ENCODE data around the gene EVPL. TPM values are rescaled to one million over a fixed set of nuclear protein-coding genes. Genes with fewer than 3 reads are reported as not detected.
"Not testable (repeated sequence)": the region's sequence is repeated elsewhere in the genome, so short reads cannot be mapped to it uniquely, and the experiment has no call there.

EVPL gene
- total RNA-seq, 1 donor from 2014 or later: 46.8 TPM

DNA sequence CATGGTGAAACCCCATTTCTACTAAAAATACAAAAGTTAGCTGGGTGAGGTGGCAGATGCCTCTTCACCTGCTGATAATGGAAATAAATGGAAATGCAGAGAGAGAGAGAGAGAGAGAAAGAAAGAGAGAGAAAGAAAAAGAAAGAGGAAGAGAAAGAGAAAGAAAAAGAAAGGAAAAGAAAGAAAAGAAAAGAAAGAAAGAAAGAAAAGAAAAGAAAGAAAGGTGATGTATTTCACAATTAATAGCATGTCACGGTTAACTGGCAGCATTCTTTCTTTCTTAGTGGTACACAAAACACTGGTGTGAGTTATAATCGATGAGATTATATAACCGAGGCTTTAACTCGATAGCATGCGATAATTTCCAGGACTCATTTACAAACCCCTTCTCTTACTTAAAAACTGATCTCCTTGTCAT is 51.3 kb downstream of the EVPL start:
- no peaks in the 10 kb centered on the region for H3K27me3 ChIP-seq
- DNase-seq: no peak
- peaks cover 39% of the 10 kb centered on the region for H3K4me1 ChIP-seq
- H3K9me3 ChIP-seq: no peaks in the 10 kb centered on the region
- TF ChIP-seq, protein P1, sequence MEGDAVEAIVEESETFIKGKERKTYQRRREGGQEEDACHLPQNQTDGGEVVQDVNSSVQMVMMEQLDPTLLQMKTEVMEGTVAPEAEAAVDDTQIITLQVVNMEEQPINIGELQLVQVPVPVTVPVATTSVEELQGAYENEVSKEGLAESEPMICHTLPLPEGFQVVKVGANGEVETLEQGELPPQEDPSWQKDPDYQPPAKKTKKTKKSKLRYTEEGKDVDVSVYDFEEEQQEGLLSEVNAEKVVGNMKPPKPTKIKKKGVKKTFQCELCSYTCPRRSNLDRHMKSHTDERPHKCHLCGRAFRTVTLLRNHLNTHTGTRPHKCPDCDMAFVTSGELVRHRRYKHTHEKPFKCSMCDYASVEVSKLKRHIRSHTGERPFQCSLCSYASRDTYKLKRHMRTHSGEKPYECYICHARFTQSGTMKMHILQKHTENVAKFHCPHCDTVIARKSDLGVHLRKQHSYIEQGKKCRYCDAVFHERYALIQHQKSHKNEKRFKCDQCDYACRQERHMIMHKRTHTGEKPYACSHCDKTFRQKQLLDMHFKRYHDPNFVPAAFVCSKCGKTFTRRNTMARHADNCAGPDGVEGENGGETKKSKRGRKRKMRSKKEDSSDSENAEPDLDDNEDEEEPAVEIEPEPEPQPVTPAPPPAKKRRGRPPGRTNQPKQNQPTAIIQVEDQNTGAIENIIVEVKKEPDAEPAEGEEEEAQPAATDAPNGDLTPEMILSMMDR (IDR thresholded peaks at IDR 0.05): no peak
- intact Hi-C loops (cut with DNase I): no loop called here
- H3K36me3 ChIP-seq: peaks cover 25% of the 10 kb centered on the region
- peak overlapping the region; percentile 6 for H3K4me3 ChIP-seq
- ATAC-seq: no peak
- peak overlapping the region; percentile 8 for H3K27ac ChIP-seq

GRCh38 chr17:75975187-75975586 is 51.9 kb downstream of the EVPL start:
- intact Hi-C loops (cut with DNase I): not testable (repeated sequence)

DNA sequence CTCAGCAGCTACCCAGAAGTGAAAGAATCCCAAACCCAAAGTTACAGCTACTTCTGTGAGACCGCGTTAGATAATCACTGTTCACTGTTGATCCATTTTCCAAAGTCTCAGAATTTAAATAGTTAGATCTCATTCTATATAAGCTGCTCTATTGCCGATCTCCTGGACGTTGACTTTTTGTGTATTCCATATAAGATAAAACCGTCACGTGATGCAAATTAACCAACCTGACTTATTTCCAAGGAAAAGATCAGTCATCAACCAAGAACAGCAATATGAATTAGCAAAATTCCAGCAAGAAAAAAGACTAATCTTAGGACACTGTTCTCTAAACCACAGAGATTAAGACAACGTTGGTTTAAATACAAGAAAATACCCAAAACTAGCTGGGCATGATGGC is 56.5 kb downstream of the EVPL start:
- Histone ChIP-seq H3K4me3 (no peak overlapping the region), H3K27ac (peak overlapping the region; percentile 68), H3K36me3 (peaks cover 38% of the 10 kb centered on the region), H3K27me3 (no peaks in the 10 kb centered on the region), H3K9me3 (no peaks in the 10 kb centered on the region), H3K4me1 (peaks cover 15% of the 10 kb centered on the region)
- intact Hi-C loops (cut with DNase I): no loop called here
- DNase-seq (no peak), ATAC-seq (no peak)
- TF ChIP-seq, protein P1 (IDR thresholded peaks at IDR 0.05): no peak

More at GRCh38 chr17:75975187-75975586, 51.9 kb downstream of the EVPL start:
- Histone ChIP-seq H3K4me1 (peaks cover 37% of the 10 kb centered on the region), H3K27ac (peak overlapping the region; percentile 8), H3K36me3 (peaks cover 30% of the 10 kb centered on the region)
- H3K27me3 ChIP-seq, DNase-seq, ATAC-seq, H3K4me3 ChIP-seq, H3K9me3 ChIP-seq: not testable (repeated sequence)

GRCh38 chr17:75970011-75970523 is 57.0 kb downstream of the EVPL start:
- intact Hi-C loops (cut with DNase I): no loop called here
- Histone ChIP-seq H3K36me3 (peaks cover 38% of the 10 kb centered on the region), H3K27ac (peak overlapping the region; percentile 68), H3K9me3 (no peaks in the 10 kb centered on the region), H3K27me3 (no peaks in the 10 kb centered on the region), H3K4me3 (no peak overlapping the region), H3K4me1 (peaks cover 10% of the 10 kb centered on the region)
- TF ChIP-seq, protein P1 (IDR thresholded peaks at IDR 0.05): no peak
- DNase-seq: no peak
- ATAC-seq: peak; percentile 56

DNA sequence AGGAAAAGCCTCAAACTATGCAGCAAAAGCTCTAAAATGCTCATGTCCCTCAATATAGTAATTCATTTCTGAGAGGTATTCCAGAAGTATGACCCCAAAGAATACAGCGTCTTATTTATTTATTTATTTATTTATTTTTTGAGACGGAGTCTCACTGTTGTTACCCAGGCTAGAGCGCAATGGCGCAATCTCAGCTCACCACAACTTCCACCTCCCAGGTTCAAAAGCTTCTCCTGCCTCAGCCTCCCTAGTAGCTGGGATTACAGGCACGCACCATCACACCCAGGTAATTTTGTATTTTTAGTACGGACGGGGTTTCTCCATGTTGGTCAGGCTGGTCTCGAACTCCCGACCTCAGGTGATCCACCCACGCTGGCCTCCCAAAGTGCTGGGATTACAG is 58.1 kb downstream of the EVPL start:
- H3K9me3 ChIP-seq; DNase-seq; ATAC-seq; H3K4me1 ChIP-seq; H3K27ac ChIP-seq; intact Hi-C loops (cut with DNase I); H3K4me3 ChIP-seq; H3K27me3 ChIP-seq: not testable (repeated sequence)
- H3K36me3 ChIP-seq: peaks cover 38% of the 10 kb centered on the region

DNA sequence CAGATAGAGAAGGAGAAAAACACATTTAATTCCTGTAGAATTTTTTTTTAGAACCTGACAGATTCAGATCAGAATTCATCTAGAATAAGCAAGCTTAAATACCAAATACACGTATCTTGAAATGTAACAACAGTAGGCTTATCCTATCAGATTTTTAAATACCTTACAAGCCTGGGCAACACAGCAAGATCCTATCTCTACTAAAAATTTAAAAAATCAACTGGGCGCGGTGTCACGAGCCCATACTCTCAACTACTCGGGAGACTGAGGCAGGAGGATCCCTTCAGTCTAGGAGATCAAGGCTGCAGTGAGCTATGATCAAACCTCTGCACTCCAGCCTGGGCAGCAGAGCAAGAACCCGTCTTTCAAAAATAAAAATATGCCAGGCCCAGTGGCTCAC is 61.6 kb downstream of the EVPL start:
- intact Hi-C loops (cut with DNase I): no loop called here
- Histone ChIP-seq H3K4me3 (no peak overlapping the region), H3K27ac (no peak overlapping the region), H3K9me3 (no peaks in the 10 kb centered on the region), H3K36me3 (peaks cover 9% of the 10 kb centered on the region), H3K4me1 (peaks cover 10% of the 10 kb centered on the region), H3K27me3 (no peaks in the 10 kb centered on the region)
- ATAC-seq: no peak
- TF ChIP-seq, protein P1 (IDR thresholded peaks at IDR 0.05): no peak
- no peak for DNase-seq
